ENCODE data around the gene CLEC2L. TPM values are rescaled to one million over a fixed set of nuclear protein-coding genes. Genes with fewer than 3 reads are reported as not detected.

Gene CLEC2L
- total RNA-seq, 2 donors from 2014 or later, result 0.57 TPM; not detected in 1

GRCh38 chr7:139515266-139515665 lies 8.2 kb upstream of the CLEC2L start:
- DNase-seq (ENCODE audit: low spot score), result peak; percentile 54
- intact Hi-C loops (cut with DNase I), result no loop called here

- intact Hi-C loops (cut with DNase I), result no loop called here
- peak; percentile 1 for DNase-seq (ENCODE audit: low spot score)
These were observed 2.0 kb upstream of the CLEC2L start for GRCh38 chr7:139521439-139521838.

- intact Hi-C loops (cut with DNase I), result no loop called here
- DNase-seq (ENCODE audit: low spot score), result peak; percentile 57
These were observed 671 bp upstream of the CLEC2L start for GRCh38 chr7:139522830-139523198.

- DNase-seq (ENCODE audit: low spot score), result peak; percentile 74
- intact Hi-C loops (cut with DNase I), result no loop called here
These were observed 707 bp downstream of the CLEC2L start for GRCh38 chr7:139523968-139524815.

- peak; percentile 56 for DNase-seq (ENCODE audit: low spot score)
- intact Hi-C loops (cut with DNase I), result no loop called here
These were observed 1.8 kb downstream of the CLEC2L start for GRCh38 chr7:139525239-139525638.

GRCh38 chr7:139525750-139526149 lies 2.3 kb downstream of the CLEC2L start:
- intact Hi-C loops (cut with DNase I), result no loop called here
- peak; percentile 48 for DNase-seq (ENCODE audit: low spot score)

GRCh38 chr7:139526578-139527544 lies 3.4 kb downstream of the CLEC2L start:
- no peak for DNase-seq (ENCODE audit: low spot score)
- intact Hi-C loops (cut with DNase I), result no loop called here

GRCh38 chr7:139531094-139531493 lies 7.6 kb downstream of the CLEC2L start:
- intact Hi-C loops (cut with DNase I), result no loop called here
- no peak for DNase-seq (ENCODE audit: low spot score)

GRCh38 chr7:139532636-139533155 lies 9.2 kb downstream of the CLEC2L start:
- no peak for DNase-seq (ENCODE audit: low spot score)
- intact Hi-C loops (cut with DNase I), result no loop called here

GRCh38 chr7:139534096-139534495 lies 10.6 kb downstream of the CLEC2L start:
- intact Hi-C loops (cut with DNase I), result no loop called here
- DNase-seq (ENCODE audit: low spot score), result no peak

GRCh38 chr7:139534966-139535651 lies 11.6 kb downstream of the CLEC2L start:
- intact Hi-C loops (cut with DNase I), result no loop called here
- DNase-seq (ENCODE audit: low spot score), result no peak

GRCh38 chr7:139536152-139536551 lies 12.7 kb downstream of the CLEC2L start:
- DNase-seq (ENCODE audit: low spot score), result no peak
- intact Hi-C loops (cut with DNase I), result no loop called here

- no peak for DNase-seq (ENCODE audit: low spot score)
- intact Hi-C loops (cut with DNase I), result no loop called here
These were observed 15.6 kb downstream of the CLEC2L start for GRCh38 chr7:139538881-139539635.

GRCh38 chr7:139540203-139540602 lies 16.7 kb downstream of the CLEC2L start:
- DNase-seq (ENCODE audit: low spot score), result no peak
- intact Hi-C loops (cut with DNase I), result no loop called here

- DNase-seq (ENCODE audit: low spot score), result no peak
These were observed 18.3 kb downstream of the CLEC2L start for GRCh38 chr7:139541600-139542307.

GRCh38 chr7:139542308-139543151 lies 19.0 kb downstream of the CLEC2L start:
- DNase-seq (ENCODE audit: low spot score), result no peak
- intact Hi-C loops (cut with DNase I), result no loop called here

More at GRCh38 chr7:139541600-139542307, 18.3 kb downstream of the CLEC2L start:
- intact Hi-C loops (cut with DNase I), result no loop called here

All from posterior vena cava (tissue), 2 donors.